Natural killer cell (primary cell): ENCODE data around the gene PODXL. TPM values are rescaled to one million over a fixed set of nuclear protein-coding genes. Genes with fewer than 3 reads are reported as not detected.

Source experiments
- ATAC-seq, 3 donors: fragments of 150-1000 bp in 2 of 3; fragments of 200-7000 bp in 1 of 3; cut with Tn5 transposase; 1 replicate in 1 of 3; 2 replicates in 2 of 3; pipeline ENCODE4 v1.10.0; 2021; ENCODE audit warnings: mild to moderate bottlenecking in 2 of 3, moderate library complexity in 2 of 3
- DNase-seq, 2 donors: peaks; one replicate each; pipeline versions ENCODE4 v3.0.0 to v3.0.0-alpha.2; 2013 to 2021; ENCODE audit warnings: mixed read lengths in 1 of 2
- H3K27ac ChIP-seq: one replicate; pipeline ENCODE4 v1.5.1; 2013; ENCODE audit warnings: mild to moderate bottlenecking, low read length
- H3K27me3 ChIP-seq: one replicate; pipeline ENCODE4 v1.6.1; 2013; ENCODE audit warnings: low read length; ENCODE audit not compliant: control insufficient read depth, insufficient read depth
- H3K36me3 ChIP-seq: one replicate; pipeline ENCODE4 v1.6.1; 2013; ENCODE audit warnings: low read length; ENCODE audit not compliant: control insufficient read depth, insufficient read depth
- H3K4me1 ChIP-seq: one replicate; pipeline ENCODE4 v1.6.1; 2013; ENCODE audit warnings: low read length; ENCODE audit not compliant: control insufficient read depth, insufficient read depth
- H3K4me3 ChIP-seq: one replicate; pipeline ENCODE4 v1.5.1; 2013; ENCODE audit warnings: low read length
- H3K9me3 ChIP-seq: one replicate; pipeline ENCODE4 v1.6.1; 2013; ENCODE audit warnings: low read length; ENCODE audit not compliant: control insufficient read depth, insufficient read depth
- H3K27ac Mint-ChIP-seq, 2 donors: one replicate each; pipeline ENCODE4 v1.8.0; 2022; ENCODE audit warnings: mild to moderate bottlenecking in 2 of 2, mixed read lengths in 2 of 2, moderate library complexity in 1 of 2
- H3K27me3 Mint-ChIP-seq, 2 donors: one replicate each; pipeline ENCODE4 v1.8.0; 2022; ENCODE audit warnings: low read depth in 2 of 2, mixed read lengths in 2 of 2
- H3K36me3 Mint-ChIP-seq: one replicate; pipeline ENCODE4 v1.8.0; 2022; ENCODE audit warnings: mixed read lengths
- H3K4me1 Mint-ChIP-seq, 2 donors: one replicate each; pipeline ENCODE4 v1.8.0; 2022; ENCODE audit warnings: mixed read lengths in 2 of 2
- H3K4me3 Mint-ChIP-seq: one replicate; pipeline ENCODE4 v1.8.0; 2022; ENCODE audit warnings: mild to moderate bottlenecking, moderate library complexity, mixed read lengths
- H3K9me3 Mint-ChIP-seq, 2 donors: one replicate each; pipeline ENCODE4 v1.8.0; 2022; ENCODE audit warnings: mixed read lengths in 2 of 2
- WGBS: methylation state at CpG from one replicate; pipeline ENCODE4 v1.1.7; 2013; ENCODE audit warnings: missing lambda C conversion rate; ENCODE audit not compliant: insufficient coverage; 5-methylcytosine and 5-hydroxymethylcytosine counted together
- intact Hi-C: fragments of 100-400 bp; cut with micrococcal nuclease; formaldehyde crosslinking; loops from one replicate; pipeline ENCODE4 v1.14.2; 2022
- total RNA-seq, 4 donors: library from RNA; stranded (reverse); fragments of 120-200 nt in 1 of 4; gene quantifications; one replicate each; pipeline versions ENCODE4 v1.2.3 to v1.2.4, GENCODE V29; 2013 to 2022
- TF ChIP-seq, protein P1 (sequence below): fragments of 200-600 bp; IDR thresholded peaks from one replicate; pipeline ENCODE4 v1.8.0; 2022; ENCODE audit warnings: antibody characterized with exemption

The PODXL gene
- total RNA-seq, 3 donors from 2014 or later (not counting 1 experiment from before 2014, with no cell fraction given), result 0.35 to 1.4 (median 0.88) TPM

DNA sequence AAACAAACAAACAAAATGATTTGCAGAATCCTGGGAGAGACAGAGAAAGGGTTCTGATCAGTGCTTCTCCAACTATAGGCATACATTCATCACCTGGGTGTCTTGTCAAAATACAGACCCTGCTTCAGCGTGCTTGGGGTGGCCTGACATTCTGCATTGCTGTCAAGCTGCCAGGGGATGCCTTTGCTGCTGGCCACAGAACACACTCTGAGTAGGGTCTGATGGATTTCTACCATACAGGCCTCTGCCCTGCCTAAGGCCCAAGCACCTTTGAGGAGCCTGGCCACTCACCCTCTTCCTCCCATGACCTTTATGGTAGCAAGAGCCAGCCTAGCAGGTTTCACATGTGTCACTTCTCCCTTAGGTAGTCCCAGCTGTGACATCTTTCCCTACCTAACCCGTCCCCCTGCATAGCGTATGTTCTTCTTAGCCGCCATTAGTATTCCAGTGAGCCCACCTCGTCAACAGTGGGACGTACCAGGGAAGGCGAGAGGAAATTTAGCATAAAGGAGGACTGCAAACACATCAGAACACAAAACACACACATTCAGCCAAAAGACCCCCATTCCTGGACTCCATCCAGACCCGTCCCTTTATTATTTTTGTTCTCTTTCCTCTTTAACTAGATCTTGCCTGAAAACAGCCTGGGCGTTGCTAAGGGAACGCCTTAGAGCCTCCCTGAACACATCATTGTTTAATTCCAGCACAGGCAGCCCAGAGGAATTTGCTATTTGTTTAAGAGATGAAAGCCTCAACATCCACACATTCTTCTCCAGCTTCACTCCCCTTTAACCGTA, 43.9 kb upstream of the PODXL start:
- WGBS, result 92% methylated on average over 11 of the region's 11 CpGs
- peaks cover 29 to 36% of the 10 kb centered on the region in 2 donors for H3K27me3 Mint-ChIP-seq

DNA sequence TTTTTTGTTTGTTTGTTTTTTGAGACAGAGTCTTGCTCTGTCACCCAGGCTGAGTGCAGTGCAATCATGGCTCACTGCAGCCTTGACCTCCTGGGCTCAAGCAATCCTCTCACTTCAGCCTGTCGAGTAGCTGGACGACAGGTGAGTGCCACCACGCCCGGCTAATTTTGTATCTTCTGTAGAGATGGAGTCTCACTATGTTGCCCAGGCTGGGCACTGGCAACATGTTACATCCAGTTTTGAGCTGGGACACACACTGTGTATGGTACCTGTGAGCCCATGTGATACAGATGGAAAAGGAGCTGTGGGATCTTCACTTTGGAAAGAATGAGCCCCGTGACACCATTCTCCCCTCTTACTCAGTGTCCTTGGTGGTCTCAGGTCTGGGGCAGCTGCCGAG, 40.4 kb upstream of the PODXL start:
- no peaks in the 10 kb centered on the region for H3K9me3 ChIP-seq
- Mint-ChIP-seq H3K36me3 (no peaks in the 10 kb centered on the region), H3K9me3 (no peaks in the 10 kb centered on the region), H3K4me1 (no peaks in the 10 kb centered on the region), H3K4me3 (no peak overlapping the region), H3K27ac (no peak overlapping the region), H3K27me3 (peaks cover 13 to 15% of the 10 kb centered on the region in 2 donors)
- no peaks in the 10 kb centered on the region for H3K4me1 ChIP-seq
- peaks cover 2% of the 10 kb centered on the region for H3K27me3 ChIP-seq
- WGBS, result 93% methylated on average over 6 of the region's 6 CpGs
- no peak overlapping the region for H3K27ac ChIP-seq
- no peaks in the 10 kb centered on the region for H3K36me3 ChIP-seq
- ATAC-seq, result no peak
- DNase-seq, result no peak
- intact Hi-C loops, result no loop called here
- TF ChIP-seq, protein P1, sequence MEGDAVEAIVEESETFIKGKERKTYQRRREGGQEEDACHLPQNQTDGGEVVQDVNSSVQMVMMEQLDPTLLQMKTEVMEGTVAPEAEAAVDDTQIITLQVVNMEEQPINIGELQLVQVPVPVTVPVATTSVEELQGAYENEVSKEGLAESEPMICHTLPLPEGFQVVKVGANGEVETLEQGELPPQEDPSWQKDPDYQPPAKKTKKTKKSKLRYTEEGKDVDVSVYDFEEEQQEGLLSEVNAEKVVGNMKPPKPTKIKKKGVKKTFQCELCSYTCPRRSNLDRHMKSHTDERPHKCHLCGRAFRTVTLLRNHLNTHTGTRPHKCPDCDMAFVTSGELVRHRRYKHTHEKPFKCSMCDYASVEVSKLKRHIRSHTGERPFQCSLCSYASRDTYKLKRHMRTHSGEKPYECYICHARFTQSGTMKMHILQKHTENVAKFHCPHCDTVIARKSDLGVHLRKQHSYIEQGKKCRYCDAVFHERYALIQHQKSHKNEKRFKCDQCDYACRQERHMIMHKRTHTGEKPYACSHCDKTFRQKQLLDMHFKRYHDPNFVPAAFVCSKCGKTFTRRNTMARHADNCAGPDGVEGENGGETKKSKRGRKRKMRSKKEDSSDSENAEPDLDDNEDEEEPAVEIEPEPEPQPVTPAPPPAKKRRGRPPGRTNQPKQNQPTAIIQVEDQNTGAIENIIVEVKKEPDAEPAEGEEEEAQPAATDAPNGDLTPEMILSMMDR, result no peak
- H3K4me3 ChIP-seq, result no peak overlapping the region

More for the DNA sequence above, 43.9 kb upstream of the PODXL start:
- intact Hi-C loops, result no loop called here
- Histone ChIP-seq H3K9me3 (no peaks in the 10 kb centered on the region), H3K4me1 (peaks cover 4% of the 10 kb centered on the region), H3K27ac (no peak overlapping the region), H3K27me3 (peaks cover 22% of the 10 kb centered on the region), H3K36me3 (no peaks in the 10 kb centered on the region), H3K4me3 (no peak overlapping the region)
- peaks cover 4 to 5% of the 10 kb centered on the region in 2 donors for H3K4me1 Mint-ChIP-seq
- H3K27ac Mint-ChIP-seq, result no peak overlapping the region
- no peak for DNase-seq
- H3K36me3 Mint-ChIP-seq, result no peaks in the 10 kb centered on the region
- no peak for ATAC-seq
- TF ChIP-seq, protein P1, result no peak
- H3K4me3 Mint-ChIP-seq, result no peak overlapping the region
- no peaks in the 10 kb centered on the region for H3K9me3 Mint-ChIP-seq

GRCh38 chr7:131595699-131596098, 39.3 kb upstream of the PODXL start:
- Mint-ChIP-seq H3K4me3 (no peak overlapping the region), H3K4me1 (no peaks in the 10 kb centered on the region), H3K27me3 (peaks cover 7 to 16% of the 10 kb centered on the region in 2 donors), H3K27ac (no peak overlapping the region), H3K36me3 (no peaks in the 10 kb centered on the region), H3K9me3 (no peaks in the 10 kb centered on the region)
- TF ChIP-seq, protein P1, result no peak
- peaks cover 2% of the 10 kb centered on the region for H3K27me3 ChIP-seq
- no peak overlapping the region for H3K27ac ChIP-seq
- ATAC-seq, result no peak
- no peak overlapping the region for H3K4me3 ChIP-seq
- DNase-seq, result no peak
- H3K36me3 ChIP-seq, result no peaks in the 10 kb centered on the region
- intact Hi-C loops, result no loop called here
- WGBS, result 100% methylated on average over 2 of the region's 4 CpGs
- no peaks in the 10 kb centered on the region for H3K4me1 ChIP-seq
- no peaks in the 10 kb centered on the region for H3K9me3 ChIP-seq
